ENCODE data around the gene RUNX1. TPM values are rescaled to one million over a fixed set of nuclear protein-coding genes. Genes with fewer than 3 reads are reported as not detected.

RUNX1 gene
- total and polyA plus RNA-seq, 10 of the 15 experiments (the other 5 are each of a cell fraction or from before 2014, with no cell fraction given), result 0.90 to 15.2 (median 4.1) TPM

GRCh38 chr21:34887725-34888568 lies 161.2 kb downstream of the RUNX1 start (continued):
- TF ChIP-seq CREB1 (IDR thresholded peaks at IDR 0.05; ENCODE audit: low read depth) (no peak), ZBED1 (IDR thresholded peaks at IDR 0.05; ENCODE audit: borderline replicate concordance) (no peak), ATF2 (IDR thresholded peaks at IDR 0.05; ENCODE audit: low read length) (peak; percentile 43; the same call in 1 of the 2 replicates), POLR2A (IDR thresholded peaks at IDR 0.05; ENCODE audit: low read depth, low read length) (peak; percentile 64), TCF12 (IDR thresholded peaks at IDR 0.05; ENCODE audit: low read depth, low read length) (peak; percentile 97), CBFB (IDR thresholded peaks at IDR 0.05; ENCODE audit: low read depth) (peak; percentile 95; the same call in 1 of the 2 replicates), FOXM1 (IDR thresholded peaks at IDR 0.05; ENCODE audit: low read depth, low read length) (peak; percentile 84), SUPT20H (IDR thresholded peaks at IDR 0.05; ENCODE audit: borderline replicate concordance, control insufficient read depth, low read depth, low read length) (no peak), SKIL (IDR thresholded peaks at IDR 0.05; ENCODE audit: low read depth, poor library complexity, severe bottlenecking) (no peak), ZNF622 (IDR thresholded peaks at IDR 0.05) (no peak), E4F1 (IDR thresholded peaks at IDR 0.05; ENCODE audit: borderline replicate concordance, partially characterized antibody) (no peak), NR2C1 (IDR thresholded peaks at IDR 0.05) (no peak), ZNF207 (IDR thresholded peaks at IDR 0.05; ENCODE audit: borderline replicate concordance) (no peak)
- TF ChIP-seq, protein P1, sequence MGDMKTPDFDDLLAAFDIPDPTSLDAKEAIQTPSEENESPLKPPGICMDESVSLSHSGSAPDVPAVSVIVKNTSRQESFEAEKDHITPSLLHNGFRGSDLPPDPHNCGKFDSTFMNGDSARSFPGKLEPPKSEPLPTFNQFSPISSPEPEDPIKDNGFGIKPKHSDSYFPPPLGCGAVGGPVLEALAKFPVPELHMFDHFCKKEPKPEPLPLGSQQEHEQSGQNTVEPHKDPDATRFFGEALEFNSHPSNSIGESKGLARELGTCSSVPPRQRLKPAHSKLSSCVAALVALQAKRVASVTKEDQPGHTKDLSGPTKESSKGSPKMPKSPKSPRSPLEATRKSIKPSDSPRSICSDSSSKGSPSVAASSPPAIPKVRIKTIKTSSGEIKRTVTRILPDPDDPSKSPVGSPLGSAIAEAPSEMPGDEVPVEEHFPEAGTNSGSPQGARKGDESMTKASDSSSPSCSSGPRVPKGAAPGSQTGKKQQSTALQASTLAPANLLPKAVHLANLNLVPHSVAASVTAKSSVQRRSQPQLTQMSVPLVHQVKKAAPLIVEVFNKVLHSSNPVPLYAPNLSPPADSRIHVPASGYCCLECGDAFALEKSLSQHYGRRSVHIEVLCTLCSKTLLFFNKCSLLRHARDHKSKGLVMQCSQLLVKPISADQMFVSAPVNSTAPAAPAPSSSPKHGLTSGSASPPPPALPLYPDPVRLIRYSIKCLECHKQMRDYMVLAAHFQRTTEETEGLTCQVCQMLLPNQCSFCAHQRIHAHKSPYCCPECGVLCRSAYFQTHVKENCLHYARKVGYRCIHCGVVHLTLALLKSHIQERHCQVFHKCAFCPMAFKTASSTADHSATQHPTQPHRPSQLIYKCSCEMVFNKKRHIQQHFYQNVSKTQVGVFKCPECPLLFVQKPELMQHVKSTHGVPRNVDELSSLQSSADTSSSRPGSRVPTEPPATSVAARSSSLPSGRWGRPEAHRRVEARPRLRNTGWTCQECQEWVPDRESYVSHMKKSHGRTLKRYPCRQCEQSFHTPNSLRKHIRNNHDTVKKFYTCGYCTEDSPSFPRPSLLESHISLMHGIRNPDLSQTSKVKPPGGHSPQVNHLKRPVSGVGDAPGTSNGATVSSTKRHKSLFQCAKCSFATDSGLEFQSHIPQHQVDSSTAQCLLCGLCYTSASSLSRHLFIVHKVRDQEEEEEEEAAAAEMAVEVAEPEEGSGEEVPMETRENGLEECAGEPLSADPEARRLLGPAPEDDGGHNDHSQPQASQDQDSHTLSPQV (IDR thresholded peaks at IDR 0.05), result no peak

Data from GM12878 (cell line).